Measurements from ENCODE around the gene FGD2.

Gene FGD2, protein sequence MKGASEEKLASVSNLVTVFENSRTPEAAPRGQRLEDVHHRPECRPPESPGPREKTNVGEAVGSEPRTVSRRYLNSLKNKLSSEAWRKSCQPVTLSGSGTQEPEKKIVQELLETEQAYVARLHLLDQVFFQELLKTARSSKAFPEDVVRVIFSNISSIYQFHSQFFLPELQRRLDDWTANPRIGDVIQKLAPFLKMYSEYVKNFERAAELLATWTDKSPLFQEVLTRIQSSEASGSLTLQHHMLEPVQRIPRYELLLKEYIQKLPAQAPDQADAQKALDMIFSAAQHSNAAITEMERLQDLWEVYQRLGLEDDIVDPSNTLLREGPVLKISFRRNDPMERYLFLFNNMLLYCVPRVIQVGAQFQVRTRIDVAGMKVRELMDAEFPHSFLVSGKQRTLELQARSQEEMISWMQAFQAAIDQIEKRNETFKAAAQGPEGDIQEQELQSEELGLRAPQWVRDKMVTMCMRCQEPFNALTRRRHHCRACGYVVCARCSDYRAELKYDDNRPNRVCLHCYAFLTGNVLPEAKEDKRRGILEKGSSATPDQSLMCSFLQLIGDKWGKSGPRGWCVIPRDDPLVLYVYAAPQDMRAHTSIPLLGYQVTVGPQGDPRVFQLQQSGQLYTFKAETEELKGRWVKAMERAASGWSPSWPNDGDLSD

DNA sequence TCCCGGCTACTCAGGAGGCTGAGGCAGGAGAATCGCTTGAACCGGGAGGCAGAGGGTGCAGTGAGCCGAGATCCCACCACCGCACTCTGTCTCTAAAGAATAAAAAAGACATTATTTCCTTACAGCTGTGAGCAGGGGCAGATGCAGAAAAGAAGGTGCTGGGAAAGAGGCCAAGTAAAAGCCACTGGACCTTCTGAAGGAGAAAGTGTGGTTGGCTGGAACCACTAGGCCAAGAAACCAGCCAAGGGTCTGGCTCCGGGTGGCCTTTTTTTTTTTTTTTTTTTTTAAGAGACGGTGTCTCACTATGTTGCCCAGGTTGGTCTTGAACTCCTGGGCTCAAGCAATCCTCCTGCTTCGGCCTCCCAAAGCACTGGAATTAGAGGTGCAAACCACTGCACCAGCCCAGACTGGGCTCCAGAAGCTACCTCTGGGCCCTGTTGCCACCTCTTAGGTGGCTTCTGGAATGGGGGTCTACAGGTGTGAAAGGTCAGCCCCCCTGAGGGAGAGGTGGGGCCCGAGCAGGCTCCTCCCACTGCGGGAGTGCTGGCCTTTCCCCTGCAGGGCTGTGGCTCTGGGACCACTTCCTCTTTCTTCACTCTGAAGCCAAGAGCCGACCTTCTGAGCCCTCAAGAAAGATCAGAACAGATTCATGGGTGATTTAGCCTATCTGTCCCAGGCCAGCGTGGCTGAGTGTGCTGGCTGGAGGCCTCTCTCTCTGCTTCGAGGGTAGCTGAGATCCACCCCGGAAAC is at the start of gene FGD2:
TSS of gene FGD2 (plus strand) at position 595 of the 750 bp plus-strand sequence. CDS start 163 bp downstream, outside the sequence.
- no peak for DNase-seq (ENCODE audit: low spot score)

DNA sequence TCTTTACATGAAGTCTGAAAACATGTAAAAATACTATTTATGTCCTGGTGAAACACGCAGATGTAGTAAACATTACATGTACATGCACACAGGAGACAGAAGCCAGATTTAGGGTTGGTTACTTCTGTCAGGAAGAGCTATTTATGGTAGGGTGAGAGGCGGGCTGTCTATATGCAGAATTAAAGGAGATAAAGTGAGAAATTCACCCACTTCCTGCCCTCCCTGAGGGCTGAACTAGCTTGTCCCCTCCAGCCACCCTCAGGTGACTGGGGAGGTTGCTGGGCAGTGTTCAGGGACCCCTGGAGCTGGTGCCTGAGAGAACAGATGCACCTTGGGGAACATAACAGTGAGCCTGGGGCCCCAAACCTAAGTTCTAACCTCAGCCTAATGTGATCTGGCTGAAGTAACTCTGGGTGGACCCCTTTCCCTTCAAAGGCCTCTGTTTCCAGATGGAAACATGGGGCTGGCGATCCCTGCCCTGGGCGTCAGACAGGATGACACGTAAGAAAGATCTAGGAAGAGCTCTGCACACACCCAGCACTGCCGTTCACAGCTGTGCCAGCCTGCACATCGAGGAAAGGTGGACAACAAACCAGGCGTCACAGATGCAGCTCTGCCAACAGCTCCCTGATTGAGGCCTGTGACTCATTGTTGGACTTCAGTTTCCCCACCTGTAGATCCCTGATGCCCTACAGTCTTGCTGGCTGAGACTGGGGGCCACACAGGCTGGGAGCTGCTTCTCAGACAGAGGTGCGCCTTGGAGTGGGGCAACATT is 49.6 kb upstream of the FGD2 start:
- DNase-seq (ENCODE audit: low spot score): no peak

DNA sequence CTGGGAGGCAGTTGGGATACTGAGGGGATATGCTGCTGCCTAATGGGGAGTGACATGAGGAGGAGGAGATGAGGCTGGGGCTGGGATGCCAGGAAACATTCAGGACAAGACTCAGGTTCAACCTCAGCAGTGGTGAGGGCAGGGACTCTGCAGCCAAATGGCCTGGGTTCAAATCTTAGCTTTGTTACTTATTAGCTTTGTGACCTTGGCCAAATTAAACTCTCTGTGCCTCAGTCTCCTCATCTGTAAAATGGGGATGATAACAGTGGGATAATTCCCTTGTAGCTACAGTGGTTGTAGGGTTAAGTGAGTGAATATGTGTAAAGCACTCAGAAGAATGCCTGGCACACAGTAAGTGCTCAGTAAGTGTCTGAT is 49.0 kb upstream of the FGD2 start:
- no peak for DNase-seq (ENCODE audit: low spot score)

DNA sequence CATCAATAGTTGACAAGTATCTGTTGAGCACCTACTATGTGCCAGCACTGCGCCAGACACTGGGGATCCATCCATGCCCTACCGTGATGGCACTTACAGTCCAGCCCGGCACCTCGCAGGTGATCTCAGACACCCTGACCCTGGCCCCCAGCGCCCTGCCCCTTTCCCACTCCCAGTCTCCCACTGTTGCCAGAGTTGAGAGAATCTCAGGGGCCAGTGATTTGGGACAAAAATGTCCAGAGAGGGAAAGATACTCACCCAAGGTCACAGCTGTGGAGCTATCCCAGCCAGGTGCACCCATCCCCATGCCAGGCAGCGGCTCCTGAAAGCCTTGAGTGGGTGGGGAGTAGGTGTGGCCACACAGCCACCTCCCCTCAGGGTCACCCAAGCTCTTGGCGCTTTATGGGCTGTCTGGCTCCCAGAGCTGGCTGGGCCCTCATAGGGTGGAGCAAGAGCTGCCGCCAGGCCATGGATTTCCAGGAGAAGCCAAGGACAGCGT is 47.6 kb upstream of the FGD2 start:
- no peak for DNase-seq (ENCODE audit: low spot score)

DNA sequence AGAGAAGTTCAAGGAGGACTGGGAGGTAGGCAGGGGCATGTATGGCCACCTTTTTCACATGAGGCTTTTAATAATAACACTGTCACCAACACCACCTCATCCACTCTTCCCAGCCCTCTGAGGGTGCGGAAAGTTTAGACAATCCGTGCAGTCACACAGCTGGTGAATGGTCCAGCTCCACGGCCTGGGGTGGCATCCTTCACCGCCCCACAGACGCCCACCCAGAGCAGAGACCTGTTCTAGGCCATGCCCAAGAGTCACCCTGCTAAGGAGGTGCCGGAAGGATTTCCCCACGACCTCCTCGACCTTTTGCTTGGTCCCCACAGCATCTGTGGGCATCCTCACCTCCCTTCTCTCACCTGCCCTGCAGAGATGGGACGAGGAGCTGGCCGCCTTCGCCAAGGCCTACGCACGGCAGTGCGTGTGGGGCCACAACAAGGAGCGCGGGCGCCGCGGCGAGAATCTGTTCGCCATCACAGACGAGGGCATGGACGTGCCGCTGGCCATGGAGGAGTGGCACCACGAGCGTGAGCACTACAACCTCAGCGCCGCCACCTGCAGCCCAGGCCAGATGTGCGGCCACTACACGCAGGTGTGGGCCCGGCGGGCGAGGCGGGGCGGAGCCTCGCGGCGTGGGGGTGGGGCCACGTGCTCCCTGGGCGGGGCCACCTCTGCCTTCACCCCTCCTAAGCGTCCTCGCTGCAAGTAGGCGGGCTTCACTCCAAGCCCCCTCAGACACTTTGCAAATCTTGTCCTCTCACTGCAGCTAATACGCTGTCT is 46.5 kb upstream of the FGD2 start:
- DNase-seq (ENCODE audit: low spot score): no peak

DNA sequence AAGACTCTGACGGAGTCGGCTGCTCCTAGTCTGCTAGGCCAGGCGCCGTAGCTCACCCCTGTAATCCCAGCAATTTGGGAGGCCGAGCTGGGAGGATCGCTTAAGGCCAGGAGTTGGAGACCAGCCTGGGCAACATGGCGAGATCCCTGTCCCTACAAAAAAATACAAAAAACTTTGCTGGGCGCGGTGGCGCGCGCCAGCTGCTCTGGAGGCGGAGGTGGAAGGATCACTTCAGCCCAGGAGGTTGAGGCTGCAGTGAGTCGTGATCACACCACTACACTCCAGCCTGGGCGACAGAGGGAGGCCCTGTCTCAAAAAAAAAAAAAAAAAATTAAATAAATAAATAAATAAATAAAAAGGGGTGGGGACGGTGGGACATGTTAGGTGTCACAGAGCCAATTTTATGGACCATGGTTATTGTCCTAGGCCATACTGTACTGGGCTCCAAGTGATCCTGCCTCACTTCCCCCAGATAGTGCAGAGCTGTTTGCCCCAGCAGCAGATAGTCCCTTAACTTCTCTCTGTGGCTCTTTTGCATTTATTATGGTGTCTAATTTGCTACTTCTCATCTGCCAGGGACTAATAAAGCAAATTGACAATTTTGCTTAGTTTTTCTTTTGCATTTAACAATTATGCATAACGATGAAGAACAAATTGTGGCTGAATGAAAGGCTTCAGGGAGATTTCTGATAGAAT is 45.8 kb upstream of the FGD2 start:
- DNase-seq (ENCODE audit: low spot score): no peak

DNA sequence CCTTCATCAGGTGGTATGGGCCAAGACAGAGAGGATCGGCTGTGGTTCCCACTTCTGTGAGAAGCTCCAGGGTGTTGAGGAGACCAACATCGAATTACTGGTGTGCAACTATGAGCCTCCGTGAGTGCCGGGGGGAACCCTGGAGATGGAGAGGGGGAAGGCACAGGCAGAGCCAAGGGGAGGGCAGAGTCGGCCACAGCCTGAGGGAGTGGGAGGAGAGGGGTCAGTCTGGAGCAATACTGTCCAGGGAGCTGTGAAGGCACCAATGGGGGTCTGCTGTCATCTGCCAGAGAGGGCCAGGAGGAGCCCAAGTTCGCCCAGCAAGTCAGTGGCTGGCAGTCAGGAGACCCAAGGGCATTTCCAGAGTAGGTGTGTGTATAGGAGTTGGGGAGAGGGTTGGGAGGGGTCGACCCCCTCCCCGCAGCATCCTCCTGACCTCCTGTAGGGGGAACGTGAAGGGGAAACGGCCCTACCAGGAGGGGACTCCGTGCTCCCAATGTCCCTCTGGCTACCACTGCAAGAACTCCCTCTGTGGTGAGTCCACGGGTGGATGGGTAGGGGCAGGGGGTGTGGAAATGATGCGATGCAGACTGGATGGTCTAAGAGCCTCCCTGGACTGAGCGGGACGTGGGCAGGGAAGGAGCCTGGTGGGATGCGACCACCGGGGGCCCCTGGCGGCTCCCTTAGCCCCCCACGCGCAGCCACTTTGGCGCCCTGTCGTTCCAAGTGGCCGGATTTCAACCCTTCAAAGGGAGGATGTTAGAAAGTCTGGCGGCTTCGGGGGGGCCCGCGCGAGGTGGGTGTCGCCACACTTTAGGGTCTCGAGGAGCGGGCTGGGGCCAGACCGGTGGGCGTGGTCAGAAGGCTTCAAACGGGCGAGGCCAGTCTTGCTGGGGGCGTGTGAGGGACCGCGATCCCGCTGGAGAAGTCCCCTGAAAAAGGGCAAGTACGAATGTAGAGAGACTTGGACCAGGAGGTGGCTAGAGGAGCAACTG is 43.7 kb upstream of the FGD2 start:
- DNase-seq (ENCODE audit: low spot score): no peak

DNA sequence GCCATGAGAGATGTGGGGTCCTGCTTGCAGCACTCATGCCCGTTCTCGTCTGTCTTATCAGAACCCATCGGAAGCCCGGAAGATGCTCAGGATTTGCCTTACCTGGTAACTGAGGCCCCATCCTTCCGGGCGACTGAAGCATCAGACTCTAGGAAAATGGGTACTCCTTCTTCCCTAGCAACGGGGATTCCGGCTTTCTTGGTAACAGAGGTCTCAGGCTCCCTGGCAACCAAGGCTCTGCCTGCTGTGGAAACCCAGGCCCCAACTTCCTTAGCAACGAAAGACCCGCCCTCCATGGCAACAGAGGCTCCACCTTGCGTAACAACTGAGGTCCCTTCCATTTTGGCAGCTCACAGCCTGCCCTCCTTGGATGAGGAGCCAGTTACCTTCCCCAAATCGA is 42.6 kb upstream of the FGD2 start:
- DNase-seq (ENCODE audit: low spot score): no peak

DNA sequence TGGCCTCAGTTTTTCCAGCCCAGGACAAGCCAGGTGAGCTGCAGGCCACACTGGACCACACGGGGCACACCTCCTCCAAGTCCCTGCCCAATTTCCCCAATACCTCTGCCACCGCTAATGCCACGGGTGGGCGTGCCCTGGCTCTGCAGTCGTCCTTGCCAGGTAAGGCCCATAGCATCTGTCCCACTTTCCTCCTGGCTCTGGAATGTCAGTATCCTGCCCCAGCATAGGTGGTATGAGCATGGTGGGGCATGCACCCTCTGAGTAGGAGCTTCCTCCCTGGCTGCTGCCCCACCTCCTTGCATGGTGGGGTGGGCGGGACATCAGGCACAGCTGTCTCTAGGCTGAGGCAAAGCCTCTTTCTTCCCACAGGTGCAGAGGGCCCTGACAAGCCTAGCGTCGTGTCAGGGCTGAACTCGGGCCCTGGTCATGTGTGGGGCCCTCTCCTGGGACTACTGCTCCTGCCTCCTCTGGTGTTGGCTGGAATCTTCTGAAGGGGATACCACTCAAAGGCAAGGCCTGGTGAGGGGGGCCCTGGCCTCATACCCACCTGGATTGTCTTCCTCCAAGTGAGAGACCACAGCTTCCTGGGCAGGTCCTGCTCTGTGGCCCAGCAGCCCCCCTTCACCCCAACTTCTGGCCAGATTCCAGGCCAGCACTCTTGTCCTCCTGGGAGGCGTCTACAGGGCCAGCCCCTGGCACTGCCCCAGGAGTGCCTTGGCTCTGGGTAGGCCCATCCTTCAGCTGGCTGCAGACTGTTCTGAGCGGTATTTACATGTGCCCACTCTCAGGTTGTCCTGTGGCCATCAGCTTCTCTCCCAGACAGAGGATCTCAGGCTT is 41.8 kb upstream of the FGD2 start:
- DNase-seq (ENCODE audit: low spot score): no peak

DNA sequence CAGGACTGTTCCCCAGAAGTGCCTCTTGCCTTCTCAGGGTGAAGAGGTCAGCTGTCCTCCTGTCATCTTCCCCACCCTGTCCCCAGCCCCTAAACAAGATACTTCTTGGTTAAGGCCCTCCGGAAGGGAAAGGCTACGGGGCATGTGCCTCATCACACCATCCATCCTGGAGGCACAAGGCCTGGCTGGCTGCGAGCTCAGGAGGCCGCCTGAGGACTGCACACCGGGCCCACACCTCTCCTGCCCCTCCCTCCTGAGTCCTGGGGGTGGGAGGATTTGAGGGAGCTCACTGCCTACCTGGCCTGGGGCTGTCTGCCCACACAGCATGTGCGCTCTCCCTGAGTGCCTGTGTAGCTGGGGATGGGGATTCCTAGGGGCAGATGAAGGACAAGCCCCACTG is 41.1 kb upstream of the FGD2 start:
- DNase-seq (ENCODE audit: low spot score): no peak

DNA sequence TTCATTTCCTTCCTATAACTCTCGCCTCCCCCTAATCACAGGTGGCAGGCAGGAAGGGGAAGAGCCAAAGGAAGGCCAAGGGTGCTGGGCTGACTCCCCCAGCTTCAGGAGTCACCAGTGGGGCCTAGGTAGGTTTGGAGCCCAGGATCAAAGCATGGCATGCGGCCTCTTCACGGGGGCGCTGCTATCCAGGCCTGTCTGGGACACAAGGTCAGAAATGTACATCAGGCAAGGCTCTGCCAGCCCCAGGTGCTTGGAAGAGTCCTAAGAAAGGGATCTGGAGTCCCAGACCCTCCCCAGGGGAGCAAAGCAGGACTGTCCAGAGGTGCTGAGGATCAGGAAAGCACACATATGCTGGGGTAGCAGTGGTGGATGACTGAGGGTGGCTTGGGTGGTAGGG is 40.5 kb upstream of the FGD2 start:
- no peak for DNase-seq (ENCODE audit: low spot score)

DNA sequence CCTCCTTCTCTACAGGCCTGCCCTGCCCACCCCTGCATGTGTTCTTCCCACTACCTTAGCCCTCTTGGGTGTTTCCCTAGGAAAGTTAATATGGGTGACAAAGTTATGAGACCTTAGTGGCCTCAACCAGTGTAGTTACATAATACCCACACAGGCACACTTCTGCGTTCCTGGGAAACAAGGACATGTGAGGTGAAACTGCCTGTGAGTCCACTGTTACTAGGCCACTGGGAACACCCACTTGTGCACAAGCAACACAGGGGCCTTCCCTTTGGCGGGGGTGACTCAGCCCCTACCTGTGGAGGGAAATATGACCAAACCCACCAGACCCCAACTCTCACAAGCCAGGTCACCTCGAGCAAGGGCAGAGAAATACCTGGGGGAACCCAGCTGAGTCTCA is 38.2 kb upstream of the FGD2 start:
- no peak for DNase-seq (ENCODE audit: low spot score)

DNA sequence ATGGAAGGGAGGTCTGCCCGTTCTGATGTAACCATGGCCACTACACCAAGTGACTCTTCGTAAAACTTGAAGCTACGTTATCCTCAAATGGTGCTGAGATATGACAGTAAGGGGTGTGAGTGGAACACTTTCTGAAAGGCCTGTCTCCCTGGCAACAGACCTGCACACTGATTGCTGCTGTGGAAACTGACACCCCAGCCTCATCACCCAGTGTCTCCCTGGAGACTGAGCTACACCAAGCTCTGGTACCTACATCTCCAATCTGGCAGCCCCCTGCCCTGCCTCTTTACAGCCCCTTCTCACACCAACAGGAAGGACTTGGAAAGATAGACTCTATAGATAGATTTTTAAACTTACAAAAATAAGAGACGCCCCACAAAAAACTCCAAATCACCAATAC is 37.7 kb upstream of the FGD2 start:
- no peak for DNase-seq (ENCODE audit: low spot score)

DNA sequence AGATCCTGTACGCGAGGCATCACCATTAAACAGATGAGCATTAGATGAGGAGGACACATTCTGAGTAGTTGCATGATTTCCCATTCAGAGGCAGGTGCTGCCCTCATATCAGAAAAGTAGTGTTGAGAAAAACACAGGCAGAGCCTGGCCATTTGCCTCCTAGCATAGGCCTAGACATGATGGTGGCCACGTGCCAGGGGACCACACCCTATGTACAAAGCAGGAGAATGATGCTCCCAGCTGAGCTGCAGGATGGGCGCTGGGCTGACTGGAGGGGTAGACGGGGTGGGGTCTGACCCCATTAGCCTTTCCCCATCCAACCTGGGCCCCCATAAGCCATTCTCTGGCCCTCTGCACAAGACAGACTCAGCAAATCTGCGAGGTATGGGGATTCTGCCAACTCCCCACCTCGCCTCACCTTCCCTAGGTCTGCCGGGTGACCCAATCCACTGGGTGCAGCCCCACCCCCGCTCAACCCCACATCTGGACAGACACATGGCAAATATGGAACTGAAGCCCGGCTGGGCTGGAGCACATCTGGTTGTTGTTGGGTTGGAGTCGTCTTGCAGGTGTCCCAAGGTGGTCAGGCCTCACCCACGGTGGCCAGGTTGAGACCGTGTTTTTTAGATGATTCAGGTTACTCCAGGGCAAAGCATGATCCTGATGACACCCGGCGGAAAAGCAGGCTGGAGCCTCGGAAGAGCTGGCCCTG is 37.0 kb upstream of the FGD2 start:
- DNase-seq (ENCODE audit: low spot score): no peak

DNA sequence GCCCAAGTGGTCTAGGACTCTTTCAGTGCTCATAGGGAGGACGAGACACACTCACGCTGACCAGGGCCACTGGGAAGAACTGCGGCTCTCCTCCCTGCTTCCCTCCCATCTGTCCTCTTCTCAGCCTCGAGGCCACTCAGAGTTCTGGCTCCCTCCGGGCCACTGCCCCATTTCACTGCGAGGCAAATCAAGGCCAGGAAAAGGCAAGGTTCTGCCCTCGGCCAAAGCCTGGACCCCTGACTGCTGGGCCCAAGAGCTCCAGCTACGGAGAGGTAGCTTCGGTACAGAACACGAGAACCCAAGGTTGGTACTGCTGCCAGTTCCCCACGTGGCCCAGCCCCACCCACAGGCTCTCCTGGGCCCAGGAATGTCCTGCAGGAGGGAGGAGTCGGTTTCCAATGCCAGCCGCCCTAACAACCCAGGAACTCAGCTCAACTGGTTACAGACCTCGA is 36.2 kb upstream of the FGD2 start:
- no peak for DNase-seq (ENCODE audit: low spot score)

DNA sequence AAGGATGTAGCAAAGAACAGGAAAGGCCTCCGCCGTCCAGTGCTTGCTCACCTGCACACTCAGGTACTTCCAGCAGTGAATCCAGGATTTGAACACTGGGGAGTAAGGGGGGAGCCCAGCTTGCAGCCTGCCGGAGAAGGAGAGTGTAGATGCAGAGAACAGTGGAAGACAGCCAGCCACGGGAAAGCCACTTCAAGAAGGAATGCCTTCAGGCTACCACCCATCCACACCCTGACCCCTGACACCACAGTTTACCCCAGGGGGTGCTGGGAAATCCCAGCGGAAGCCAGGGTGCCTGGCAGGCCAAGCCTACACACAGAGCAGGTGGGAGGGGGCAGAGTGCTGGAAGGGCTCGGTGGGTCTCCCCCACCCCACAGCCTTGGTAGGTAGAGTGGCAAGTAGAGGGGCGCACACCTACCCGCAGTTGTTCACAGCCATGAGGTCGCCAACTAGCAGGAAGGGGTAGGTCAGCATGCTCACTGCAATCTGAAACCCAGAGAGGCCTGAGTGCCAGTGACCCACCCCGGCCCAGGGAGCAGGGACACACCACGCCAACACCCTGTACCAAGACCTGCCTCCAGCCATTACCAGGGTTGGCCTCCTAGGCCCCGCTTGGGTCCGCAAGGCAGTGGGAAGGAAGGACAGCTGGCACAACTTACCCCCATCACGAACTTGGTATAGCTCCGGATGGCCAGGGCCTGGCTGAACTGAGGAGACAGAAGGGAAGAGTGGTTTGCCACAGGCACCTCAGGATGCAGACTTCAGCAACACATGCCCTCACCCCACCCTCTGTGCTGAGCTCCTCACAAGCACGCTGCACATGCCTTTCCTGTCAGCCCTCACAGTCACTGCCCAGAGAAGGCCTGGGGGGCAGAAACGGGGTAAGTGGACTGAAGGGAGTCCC is 35.2 kb upstream of the FGD2 start:
- DNase-seq (ENCODE audit: low spot score): no peak
